ENCODE measurements around the gene RNF44.

The RNF44 gene

GRCh38 chr5:176536902-176537553, at the start of gene RNF44:
Gene RNF44 (minus strand): TSS chr5:176537402. CDS start chr5:176532472, 4,930 bp downstream.
- DNase-seq = peak; percentile 99

DNA sequence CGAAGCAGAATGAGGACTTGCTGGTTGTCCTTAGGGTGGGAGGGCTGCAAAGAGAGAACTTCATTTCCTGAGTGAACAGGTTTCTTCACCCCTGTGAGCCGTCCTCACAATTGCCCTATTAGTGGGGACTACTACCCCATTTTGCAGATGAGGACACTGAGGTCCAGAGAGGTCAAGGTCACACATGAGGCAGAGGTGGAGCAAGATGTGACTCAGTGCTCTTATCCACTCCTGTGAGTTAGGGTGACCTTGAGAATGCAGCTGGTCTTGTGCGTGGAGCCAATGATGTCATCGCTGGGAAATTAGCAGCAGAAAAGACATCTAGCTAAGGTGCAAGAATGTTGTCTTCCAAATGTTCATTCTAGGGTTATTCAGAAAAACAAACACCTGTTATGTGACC, 45.9 kb upstream of the RNF44 start:
- no peak for DNase-seq

DNA sequence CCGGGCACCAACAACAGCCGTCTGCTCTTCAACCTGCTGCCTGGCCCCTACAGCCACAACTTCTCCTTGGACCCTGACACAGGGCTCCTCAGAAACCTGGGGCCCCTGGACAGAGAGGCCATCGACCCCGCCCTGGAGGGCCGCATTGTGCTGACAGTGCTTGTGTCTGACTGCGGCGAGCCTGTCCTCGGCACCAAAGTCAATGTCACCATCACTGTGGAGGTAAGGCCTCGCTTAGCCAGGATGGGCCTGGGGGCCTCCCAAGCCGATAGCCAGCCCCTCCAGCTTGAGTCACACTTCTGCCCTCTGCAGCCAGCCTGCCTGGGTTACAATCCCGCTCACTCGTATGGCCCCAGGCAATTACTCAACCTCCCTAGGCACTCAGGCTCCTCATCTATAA, 44.2 kb upstream of the RNF44 start:
- DNase-seq = no peak

GRCh38 chr5:176579323-176579722, 42.1 kb upstream of the RNF44 start:
- no peak for DNase-seq

- no peak for DNase-seq
Measured at GRCh38 chr5:176578391-176578808, 41.2 kb upstream of the RNF44 start.

DNA sequence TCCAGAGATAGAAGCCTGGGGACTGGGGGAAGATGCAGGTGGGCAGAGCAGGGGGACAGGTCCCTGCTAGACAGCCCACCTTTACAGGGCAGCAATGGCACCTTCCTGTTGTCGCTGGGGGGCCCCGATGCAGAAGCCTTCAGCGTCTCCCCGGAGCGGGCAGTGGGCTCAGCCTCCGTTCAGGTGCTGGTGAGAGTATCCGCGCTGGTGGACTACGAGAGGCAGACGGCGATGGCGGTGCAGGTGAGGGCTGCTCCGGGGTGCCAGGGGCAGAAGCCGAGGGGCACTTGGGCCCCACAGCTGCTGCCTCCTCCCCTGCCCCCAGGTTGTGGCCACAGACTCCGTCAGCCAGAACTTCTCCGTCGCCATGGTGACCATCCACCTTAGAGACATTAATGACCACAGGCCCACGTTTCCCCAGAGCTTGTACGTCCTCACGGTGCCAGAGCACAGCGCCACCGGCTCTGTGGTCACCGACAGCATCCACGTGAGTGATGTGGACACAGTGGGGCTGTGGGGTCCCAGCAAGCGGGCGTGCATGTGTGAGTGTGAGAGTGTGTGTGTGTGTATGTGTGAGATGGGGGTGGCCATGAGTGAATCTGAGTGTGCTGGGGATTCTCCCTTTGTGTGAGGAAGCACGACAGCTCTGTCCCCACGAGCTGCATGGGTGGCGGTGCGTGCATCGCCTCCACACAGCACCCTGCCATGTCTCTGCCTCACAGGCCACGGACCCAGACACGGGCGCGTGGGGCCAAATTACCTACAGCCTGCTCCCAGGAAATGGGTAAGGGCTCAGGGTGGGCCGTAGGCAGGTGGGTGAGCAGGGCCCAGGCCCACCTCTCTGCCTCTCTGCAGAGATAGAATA, 40.3 kb upstream of the RNF44 start:
- DNase-seq = no peak

DNA sequence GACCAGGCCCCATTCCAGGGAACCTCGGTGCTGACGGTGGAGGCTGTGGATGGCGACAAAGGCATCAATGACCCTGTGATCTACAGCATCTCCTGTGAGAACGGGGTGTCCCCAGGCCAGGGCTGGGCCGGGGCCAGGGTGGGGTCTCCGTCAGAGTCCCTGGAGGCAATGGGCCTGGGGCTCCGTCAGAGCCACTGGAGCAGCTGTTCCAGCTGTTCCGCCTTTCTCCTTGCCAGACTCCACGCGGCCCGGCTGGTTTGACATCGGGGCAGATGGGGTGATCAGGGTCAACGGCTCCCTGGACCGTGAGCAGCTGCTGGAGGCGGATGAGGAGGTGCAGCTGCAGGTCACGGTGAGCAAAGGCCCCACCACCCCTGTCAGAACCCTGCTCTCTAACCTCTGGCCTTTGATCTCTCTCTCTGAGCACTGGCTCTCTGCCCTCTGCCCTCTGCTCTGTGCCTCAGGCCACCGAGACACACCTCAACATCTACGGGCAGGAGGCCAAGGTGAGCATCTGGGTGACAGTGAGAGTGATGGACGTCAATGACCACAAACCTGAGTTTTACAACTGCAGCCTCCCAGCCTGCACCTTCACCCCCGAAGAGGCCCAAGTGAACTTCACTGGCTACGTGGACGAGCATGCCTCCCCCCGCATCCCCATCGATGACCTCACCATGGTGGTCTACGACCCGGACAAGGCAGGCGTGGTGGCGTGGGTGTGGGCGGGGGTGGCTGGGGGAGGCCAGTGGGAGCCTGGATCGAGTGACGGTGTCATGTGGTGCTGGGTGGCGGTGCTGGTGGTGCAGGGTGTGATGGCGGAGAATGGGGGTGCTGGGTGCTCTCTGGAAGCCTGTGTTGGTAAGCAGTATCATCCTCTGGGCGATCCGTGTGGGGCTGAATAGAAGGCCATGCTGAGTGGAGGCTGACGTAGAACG, 38.6 kb upstream of the RNF44 start:
- DNase-seq = no peak

DNA sequence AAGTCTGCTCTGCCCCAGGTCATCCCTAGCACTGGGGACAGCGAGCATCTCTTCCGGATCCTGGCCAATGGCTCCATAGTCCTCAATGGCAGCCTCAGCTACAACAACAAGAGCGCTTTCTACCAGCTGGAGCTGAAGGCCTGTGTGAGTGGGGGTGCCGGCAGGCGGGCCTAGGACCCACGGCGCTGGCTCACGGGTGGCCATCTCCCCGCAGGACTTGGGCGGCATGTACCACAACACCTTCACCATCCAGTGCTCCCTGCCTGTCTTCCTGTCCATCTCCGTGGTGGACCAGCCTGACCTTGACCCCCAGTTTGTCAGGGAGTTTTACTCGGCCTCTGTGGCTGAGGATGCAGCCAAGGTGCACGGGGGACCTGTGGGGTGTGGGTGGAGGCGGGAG, 37.9 kb upstream of the RNF44 start:
- DNase-seq = no peak

GRCh38 chr5:176574297-176574591, 37.0 kb upstream of the RNF44 start:
- no peak for DNase-seq

- DNase-seq = peak; percentile 45
Measured at GRCh38 chr5:176573564-176574296, 36.5 kb upstream of the RNF44 start.

DNA sequence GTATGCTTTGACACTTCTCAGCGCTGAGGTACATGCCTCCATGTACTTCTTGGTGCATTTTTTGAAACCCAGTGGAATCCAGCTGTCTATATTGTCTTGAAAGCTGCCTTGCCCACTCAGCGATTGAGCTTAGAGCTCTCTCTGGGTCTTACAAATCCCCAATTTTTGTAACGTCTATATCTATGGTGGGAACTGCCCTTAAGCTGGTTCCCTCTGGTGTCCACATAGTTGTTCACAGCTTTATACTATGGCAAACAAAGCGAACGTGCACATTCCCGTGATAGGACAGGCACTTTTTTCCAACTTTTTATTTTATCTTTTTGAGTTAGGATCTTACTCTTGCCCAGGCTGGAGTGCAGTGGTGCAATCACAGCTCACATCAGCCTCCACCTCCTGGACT, 32.8 kb upstream of the RNF44 start:
- no peak for DNase-seq

DNA sequence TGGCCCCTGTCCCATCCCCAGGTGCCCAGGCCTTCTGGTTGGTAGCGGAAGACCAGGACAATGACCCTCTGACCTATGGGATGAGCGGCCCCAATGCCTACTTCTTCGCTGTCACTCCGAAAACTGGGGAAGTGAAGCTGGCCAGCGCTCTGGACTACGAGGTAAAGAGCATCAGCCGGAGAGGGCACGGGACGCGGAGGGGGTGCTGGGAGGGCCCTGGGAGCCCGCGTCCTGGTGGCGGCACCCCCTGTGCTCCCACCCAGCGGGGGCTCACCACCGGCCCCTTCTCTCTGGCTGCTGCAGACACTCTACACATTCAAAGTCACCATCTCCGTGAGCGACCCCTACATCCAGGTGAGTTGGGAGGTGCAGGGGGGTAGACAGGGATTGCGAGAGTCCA, 31.5 kb upstream of the RNF44 start:
- DNase-seq = no peak

DNA sequence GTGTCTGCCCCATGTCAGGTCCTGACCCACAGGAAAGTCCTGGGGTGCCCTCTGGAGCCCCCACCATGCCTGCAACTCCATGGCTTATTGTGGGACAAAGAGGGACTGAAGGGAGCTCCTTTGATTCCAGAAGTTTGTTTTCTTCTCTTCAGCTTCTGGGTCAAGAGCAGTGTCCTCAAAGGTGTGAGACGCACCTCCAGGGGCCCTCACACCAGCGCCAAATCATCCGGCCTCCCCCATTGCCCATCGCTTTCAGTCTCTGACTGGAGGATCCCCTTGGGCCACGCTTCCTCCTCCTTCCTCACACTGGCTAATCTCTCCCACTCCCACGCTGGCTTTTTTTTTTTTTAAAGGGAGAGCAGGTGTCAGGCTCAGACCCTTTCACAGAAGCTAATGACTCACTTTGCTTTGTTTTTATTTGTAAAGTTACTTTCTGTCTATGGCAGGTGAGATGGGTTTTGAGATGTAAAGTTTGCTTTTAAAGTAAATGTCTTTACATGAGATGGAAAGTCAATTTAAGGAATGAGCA, 28.6 kb upstream of the RNF44 start:
- no peak for DNase-seq

DNA sequence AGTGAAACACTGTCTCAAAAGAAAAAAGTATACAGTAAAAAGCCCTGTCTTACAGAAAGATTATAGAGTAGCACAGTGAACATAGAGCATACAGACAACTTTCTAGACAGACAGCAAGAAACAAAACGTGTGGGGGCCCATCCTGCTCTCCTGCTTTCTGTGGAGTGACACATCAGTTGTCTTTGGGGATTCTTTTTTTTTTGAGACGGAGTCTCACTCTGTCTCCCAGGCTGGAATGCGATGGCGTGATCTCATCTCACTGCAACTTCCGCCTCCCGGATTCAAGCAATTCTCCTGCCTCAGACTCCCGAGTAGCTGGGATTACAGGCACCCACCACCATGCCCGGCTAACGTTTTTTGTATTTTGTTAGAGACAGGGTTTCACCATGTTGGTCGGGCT, 26.8 kb upstream of the RNF44 start:
- no peak for DNase-seq

DNA sequence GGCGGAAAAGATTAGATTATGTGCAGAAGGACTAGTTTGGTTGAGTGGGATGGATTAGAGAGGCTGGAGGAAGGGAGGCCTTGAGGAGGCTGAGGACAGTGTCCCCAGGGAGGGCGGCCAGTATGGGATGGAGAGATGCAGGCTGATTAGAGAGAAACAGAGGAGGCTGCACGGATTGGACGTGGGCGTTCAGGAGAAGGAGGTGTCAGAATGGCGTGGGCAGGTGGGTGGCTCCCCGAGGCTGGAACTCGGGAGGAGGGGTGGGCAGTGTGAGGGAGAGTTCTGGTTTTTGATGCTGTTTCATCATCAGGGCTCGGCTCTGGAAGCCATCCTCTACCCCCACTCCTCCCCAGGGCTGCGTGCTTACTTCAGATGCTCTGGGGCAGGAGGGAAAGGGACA, 25.0 kb upstream of the RNF44 start:
- DNase-seq = no peak

DNA sequence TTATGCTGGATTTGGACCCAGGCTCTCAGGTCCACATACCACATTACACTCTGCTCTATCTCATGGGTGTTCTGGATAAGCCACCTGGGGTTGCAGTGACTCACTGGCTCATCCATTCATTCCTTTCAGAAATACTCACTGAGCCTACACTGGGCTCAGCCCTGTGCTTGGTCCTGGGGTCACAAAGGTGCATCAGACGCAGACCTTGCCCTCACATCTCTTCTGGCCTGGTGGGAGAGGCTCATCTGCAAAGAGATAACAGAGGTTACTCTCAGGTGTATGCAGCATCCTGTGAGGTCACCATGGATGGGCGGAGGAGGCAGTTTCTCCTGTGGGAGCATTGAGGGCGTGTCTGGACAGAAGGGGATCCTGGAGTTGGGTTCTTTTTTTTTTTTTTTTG, 24.1 kb upstream of the RNF44 start:
- DNase-seq = no peak

DNA sequence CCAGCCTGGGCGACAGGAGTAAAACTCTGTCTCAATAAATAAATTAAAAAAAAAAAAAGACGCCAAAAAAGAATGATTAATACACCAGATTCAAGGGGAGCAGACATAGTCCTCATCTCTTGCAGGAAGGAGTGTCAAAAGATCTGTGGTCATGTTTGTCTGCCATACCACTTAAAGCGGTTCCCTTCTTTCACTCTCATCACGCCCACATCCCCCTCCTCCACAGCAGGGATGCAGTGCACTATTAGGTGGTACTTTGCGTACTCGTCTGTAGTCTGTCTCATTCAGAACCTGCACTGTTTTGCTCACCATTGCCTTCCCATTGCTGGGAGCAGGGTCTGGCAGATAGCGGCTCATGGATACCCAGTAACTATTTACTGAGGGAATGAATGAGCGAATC, 23.2 kb upstream of the RNF44 start:
- no peak for DNase-seq

DNA sequence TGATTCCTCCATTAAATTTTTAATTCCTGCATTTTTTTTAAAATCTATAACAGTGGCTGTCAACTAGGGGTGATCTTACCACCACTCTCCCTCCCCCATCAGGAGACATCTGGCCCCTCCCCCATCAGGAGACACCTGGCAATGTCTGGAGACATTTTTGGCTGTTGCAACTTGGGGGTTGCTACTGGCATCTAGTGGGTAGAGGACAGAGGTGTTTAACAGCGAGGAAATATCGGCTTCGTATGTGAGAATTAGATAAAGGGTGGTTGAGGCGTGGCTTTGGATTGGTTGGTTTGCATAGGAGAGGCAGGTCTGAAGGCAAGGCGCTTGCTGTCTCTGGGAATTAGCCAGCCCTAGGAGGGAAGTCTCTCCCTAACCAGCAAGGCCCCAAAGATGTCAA, 22.5 kb upstream of the RNF44 start:
- no peak for DNase-seq

GRCh38 chr5:176557846-176558245, 20.6 kb upstream of the RNF44 start:
- DNase-seq = no peak

DNA sequence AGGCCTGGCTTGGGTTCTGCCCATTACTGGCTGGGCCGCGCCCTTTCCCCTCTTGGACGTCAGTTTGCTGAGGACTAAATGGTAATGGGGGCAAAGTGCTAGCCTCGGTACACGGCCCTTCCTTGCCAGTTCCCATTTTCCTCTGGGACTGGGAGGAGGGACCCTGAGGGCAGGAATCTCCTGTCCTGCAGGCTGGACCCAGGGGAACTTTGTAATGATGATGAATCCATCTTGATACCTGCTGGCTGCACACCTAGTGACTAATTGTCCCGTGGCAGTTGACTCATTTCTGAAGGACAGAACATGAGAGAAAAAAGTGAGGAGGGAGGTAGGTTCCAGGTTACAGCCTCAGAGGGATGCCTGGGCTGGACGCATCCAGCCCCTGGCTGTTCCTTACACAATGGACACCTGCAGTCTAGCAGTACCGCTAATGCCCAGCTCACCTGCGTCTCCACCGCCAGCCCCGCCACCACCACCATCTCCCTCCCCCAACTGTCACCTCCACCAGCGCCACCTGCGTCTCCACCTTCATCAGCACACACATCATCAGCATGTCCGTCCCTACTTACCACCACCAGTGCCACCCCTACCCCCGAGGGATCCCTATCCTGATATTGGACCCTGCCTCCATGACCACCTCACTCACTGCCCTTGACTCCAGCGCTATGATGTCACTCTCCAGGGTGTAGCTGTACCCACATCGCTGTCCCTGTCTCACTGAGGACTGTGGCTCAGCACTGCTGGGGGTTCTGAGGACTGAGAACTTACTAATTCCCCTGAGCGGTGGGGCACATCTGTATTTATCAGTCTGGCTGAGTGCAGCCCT, 16.3 kb upstream of the RNF44 start:
- no peak for DNase-seq

DNA sequence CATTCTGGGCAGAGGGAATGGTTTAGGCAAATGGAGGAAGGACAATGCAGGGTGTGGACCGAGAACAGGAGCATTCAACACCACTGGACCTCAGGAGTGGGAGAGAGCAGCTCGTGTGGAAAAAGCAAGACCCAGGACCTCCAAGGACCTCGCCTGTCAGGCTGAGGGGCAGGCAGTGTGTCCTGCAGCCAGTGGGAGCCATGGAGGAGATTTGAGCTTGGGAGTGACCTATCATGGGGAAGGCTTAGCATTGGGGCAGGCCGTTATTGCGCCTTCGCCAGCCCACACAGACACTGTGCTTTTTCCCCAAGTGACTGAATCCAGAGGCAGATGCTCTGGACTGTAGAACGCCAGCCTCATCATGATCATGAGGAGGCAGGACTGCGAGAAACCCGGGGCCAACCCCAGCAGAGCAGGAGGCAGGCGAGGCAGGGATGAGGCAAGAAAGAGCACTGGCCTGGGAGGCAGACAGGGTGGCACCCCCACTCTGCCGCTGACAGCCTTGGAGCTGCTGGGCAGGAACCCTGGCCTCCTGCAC, 15.2 kb upstream of the RNF44 start:
- DNase-seq = no peak

Data from right hindlimb (tissue), 1 donor.